Testis (tissue), 2 donors: ENCODE data around the gene CTBP1.

ENCODE experiments used
- CTCF ChIP-seq, 3 experiments: fragments of 450-650 bp in 2 of 3; fragments of 200-600 bp in 1 of 3; sonication (generic) in 1 of 3; IDR thresholded peaks; one replicate each; pipeline ENCODE4 v1.5.1; 2016 to 2019; ENCODE audit warnings: antibody characterized with exemption in 3 of 3, mild to moderate bottlenecking in 2 of 3, moderate library complexity in 1 of 3
- POLR2A ChIP-seq: fragments of 450-650 bp; IDR thresholded peaks from one replicate; pipeline ENCODE4 v1.6.1; 2017; ENCODE audit warnings: antibody characterized with exemption, mild to moderate bottlenecking, moderate library complexity

GRCh38 chr4:1235381-1236102, 13.4 kb downstream of the CTBP1 start:
- TF ChIP-seq CTCF (IDR thresholded peaks at IDR 0.05) = no peak
- no peak for TF ChIP-seq POLR2A
